HepG2 (cell line): ENCODE data around the gene SMIM1. TPM values are rescaled to one million over a fixed set of nuclear protein-coding genes. Genes with fewer than 3 reads are reported as not detected.
A peak's percentile ranks its signal among the peaks of the same experiment; 100 is the strongest.

Experiments
- ATAC-seq: fragments of 200-7000 bp; cut with Tn5 transposase; 3 replicates; pipeline ENCODE4 v1.9.1; 2020; ENCODE audit warnings: mild to moderate bottlenecking, moderate library complexity
- BruUV-seq: library from RNA; stranded (reverse); fragments of 400-500 nt; replicated peaks from 2 replicates; lab custom pipeline; 2021; lab: Mats Ljungman, UMichigan
- CTCF ChIA-PET: fragments of 300-600 bp; formaldehyde crosslinking; extraction: SDS; loops from one replicate; lab custom pipeline; 2021; ENCODE audit warnings: low total read pairs, inconsistent platforms, low intra/inter-chr PET ratio; lab: Yijun Ruan, JAX
- POLR2A ChIA-PET: fragments of 350-600 bp; sonication (Branson Sonifier 250); formaldehyde crosslinking; loops from one replicate; lab custom pipeline; 2020; ENCODE audit warnings: antibody characterized with exemption, inconsistent platforms; lab: Yijun Ruan, JAX
- DNase-seq: peaks from one replicate; pipeline ENCODE4 v3.0.0-alpha.2; 2015; ENCODE audit warnings: low spot score
- FAIRE-seq: peaks from 3 replicates; lab custom pipeline; 2011; peaks lifted over from hg19 to GRCh38; lab: Jason Lieb, UNC
- H2AFZ ChIP-seq: one replicate; pipeline ENCODE4 v1.6.1; 2011; ENCODE audit warnings: low read length, inconsistent platforms
- H3K27ac ChIP-seq: fragments of 300-600 bp; 3 replicates; pipeline ENCODE4 v1.8.0; 2011; ENCODE audit warnings: mixed run types, mild to moderate bottlenecking, mixed read lengths, low read length, inconsistent platforms; ENCODE audit not compliant: insufficient read depth; ENCODE audit errors: extremely low read length
- H3K27me3 ChIP-seq, 2 experiments: fragments of 200-600 bp in 1 of 2; 2 replicates in 1 of 2; 3 replicates in 1 of 2; pipeline versions ENCODE4 v1.6.0 to v1.8.0; 2011; ENCODE audit warnings: low read length in 2 of 2, mild to moderate bottlenecking in 2 of 2, moderate library complexity in 2 of 2, inconsistent platforms in 1 of 2; ENCODE audit not compliant: insufficient read depth in 2 of 2, control insufficient read depth in 1 of 2
- H3K36me3 ChIP-seq, 2 experiments: fragments of 200-600 bp in 1 of 2; replicated peaks in 1 of 2; 2 replicates in 1 of 2; 3 replicates in 1 of 2; pipeline versions ENCODE4 v1.5.1 to v1.8.0; 2011; ENCODE audit warnings: low read length in 2 of 2, inconsistent platforms in 1 of 2; ENCODE audit not compliant: insufficient read depth in 2 of 2, control insufficient read depth in 1 of 2
- H3K4me1 ChIP-seq: 2 replicates; pipeline ENCODE4 v1.5.1; 2012; ENCODE audit warnings: low read length, inconsistent platforms; ENCODE audit not compliant: insufficient read depth
- H3K4me2 ChIP-seq: 2 replicates; pipeline ENCODE4 v1.6.0; 2011; ENCODE audit warnings: low read depth, low read length, inconsistent platforms
- H3K4me3 ChIP-seq, 3 experiments: fragments of 200-600 bp in 1 of 3; sonication (generic), shearing (Covaris generic) in 1 of 3; replicated peaks in 1 of 3; 2 replicates each; pipeline ENCODE4 v1.5.1; 2011 to 2016; ENCODE audit warnings: low read length in 3 of 3, inconsistent platforms in 2 of 3, low read depth in 2 of 3, mild to moderate bottlenecking in 2 of 3, control low read depth in 1 of 3, mixed read lengths in 1 of 3; ENCODE audit not compliant: insufficient read depth in 1 of 3
- H3K79me2 ChIP-seq: one replicate; pipeline ENCODE4 v1.6.1; 2011; ENCODE audit warnings: low read length, inconsistent platforms; ENCODE audit not compliant: insufficient read depth
- H3K9ac ChIP-seq: 2 replicates; pipeline ENCODE4 v1.6.0; 2011; ENCODE audit warnings: mild to moderate bottlenecking, low read depth, low read length, inconsistent platforms; ENCODE audit not compliant: insufficient read depth
- H3K9me3 ChIP-seq: 2 replicates; pipeline ENCODE4 v1.5.1; 2012; ENCODE audit warnings: mild to moderate bottlenecking, low read length
- H4K20me1 ChIP-seq: 2 replicates; pipeline ENCODE4 v1.6.0; 2011; ENCODE audit warnings: inconsistent platforms, mild to moderate bottlenecking, low read length, moderate library complexity; ENCODE audit not compliant: insufficient read depth
- GZF1 ChIP-seq: sonication (generic); formaldehyde crosslinking; IDR thresholded peaks from 2 replicates; pipeline ENCODE4 v1.5.1; 2020; ENCODE audit warnings: mild to moderate bottlenecking, missing genetic modification reagents
- HIVEP1 ChIP-seq: sonication (generic); formaldehyde crosslinking; IDR thresholded peaks from 2 replicates; pipeline ENCODE4 v1.4.0; 2020; ENCODE audit warnings: mild to moderate bottlenecking, missing genetic modification reagents
- HOXA3 ChIP-seq: sonication (generic); formaldehyde crosslinking; IDR thresholded peaks from 2 replicates; pipeline ENCODE4 v1.5.0; 2020; ENCODE audit warnings: missing genetic modification reagents
- JARID2 ChIP-seq: sonication (generic); formaldehyde crosslinking; IDR thresholded peaks from 2 replicates; pipeline ENCODE4 v1.8.1; 2023; ENCODE audit warnings: missing genetic modification reagents, inconsistent platforms; ENCODE audit not compliant: insufficient replicate concordance
- KLF16 ChIP-seq, 2 experiments: sonication (generic) in 1 of 2; formaldehyde crosslinking in 1 of 2; IDR thresholded peaks; 2 replicates each; pipeline versions ENCODE4 v1.6.1 to v1.8.0; 2016 to 2023; ENCODE audit warnings: missing genetic modification reagents in 2 of 2, missing compliant biosample characterization in 1 of 2
- KLF9 ChIP-seq: IDR thresholded peaks from 2 replicates; pipeline ENCODE4 v1.6.1; 2016; ENCODE audit warnings: low read depth
- NCOR1 ChIP-seq: fragments of 200-600 bp; sonication (generic); IDR thresholded peaks from 2 replicates; pipeline ENCODE4 v1.7.0; 2017; ENCODE audit warnings: antibody characterized with exemption, low read length, borderline replicate concordance
- NR2F6 ChIP-seq, 2 experiments: IDR thresholded peaks; 2 replicates each; pipeline ENCODE4 v1.6.1; 2016; ENCODE audit warnings: antibody characterized with exemption in 1 of 2, mild to moderate bottlenecking in 1 of 2
- PCBP2 ChIP-seq: fragments of 200-400 bp; formaldehyde crosslinking; optimal IDR thresholded peaks from 2 replicates; pipeline ENCODE3; 2018; ENCODE audit warnings: low read length, low read depth; ENCODE audit not compliant: poor library complexity, severe bottlenecking
- RAD21 ChIP-seq: fragments of 450-650 bp; formaldehyde crosslinking; IDR thresholded peaks from 2 replicates; pipeline ENCODE4 v1.5.0; 2020; ENCODE audit warnings: mild to moderate bottlenecking
- SKIL ChIP-seq: sonication (generic); formaldehyde crosslinking; IDR thresholded peaks from 2 replicates; pipeline ENCODE4 v1.8.0; 2022; ENCODE audit warnings: missing genetic modification reagents, mild to moderate bottlenecking, moderate library complexity, borderline replicate concordance
- SPEN ChIP-seq: sonication (generic); formaldehyde crosslinking; IDR thresholded peaks from 2 replicates; pipeline ENCODE4 v1.5.1; 2020; ENCODE audit warnings: low read depth, mild to moderate bottlenecking, missing genetic modification reagents
- ZBTB42 ChIP-seq: sonication (generic); formaldehyde crosslinking; IDR thresholded peaks from 2 replicates; pipeline ENCODE4 v1.5.0; 2020; ENCODE audit warnings: mild to moderate bottlenecking, missing genetic modification reagents
- ZNF251 ChIP-seq: sonication (generic); formaldehyde crosslinking; IDR thresholded peaks from 2 replicates; pipeline ENCODE4 v1.9.0; 2021; ENCODE audit warnings: mild to moderate bottlenecking, missing genetic modification reagents
- ZNF281 ChIP-seq: sonication (generic); formaldehyde crosslinking; IDR thresholded peaks from 2 replicates; pipeline ENCODE4 v1.4.0; 2020; ENCODE audit warnings: missing genetic modification reagents, borderline replicate concordance
- ZNF296 ChIP-seq: sonication (generic); formaldehyde crosslinking; conservative IDR thresholded peaks from 2 replicates; pipeline ENCODE4 v1.5.0; 2020; ENCODE audit warnings: mild to moderate bottlenecking, missing genetic modification reagents
- ZNF678 ChIP-seq: sonication (generic); formaldehyde crosslinking; IDR thresholded peaks from 2 replicates; pipeline ENCODE4 v1.4.0; 2020; ENCODE audit warnings: mild to moderate bottlenecking, missing genetic modification reagents
- ZNF772 ChIP-seq: sonication (generic); formaldehyde crosslinking; IDR thresholded peaks from 2 replicates; pipeline ENCODE4 v1.5.0; 2020; ENCODE audit warnings: mild to moderate bottlenecking, missing genetic modification reagents
- WGBS: methylation state at CpG from one replicate; pipeline ENCODE4 v1.1.6; 2017; ENCODE audit warnings: low lambda C conversion rate; 5-methylcytosine and 5-hydroxymethylcytosine counted together
- in situ Hi-C: cut with HindIII; loops from 2 replicates; pipeline ENCODE4 v1.10.0; 2017; ENCODE audit warnings: low pct_unique_long_range_greater_than_20kb; ENCODE audit not compliant: extremely low pct_ligation_motif_present
- intact Hi-C: fragments of 100-400 bp; cut with micrococcal nuclease; formaldehyde crosslinking; loops from one replicate; pipeline ENCODE4 v1.10.0; 2022; ENCODE audit not compliant: unreplicated experiment
- polyA plus RNA-seq, 8 experiments: library from polyadenylated mRNA; depleted of rRNA in 3 of 8; stranded (reverse) in 7 of 8; unstranded in 1 of 8; fragments of >200 nt; fragmentation: Illumina TruSeq in 4 of 8; extraction: Trizol in 4 of 8; gene quantifications; 2 replicates each; pipeline versions ENCODE4 v1.2.1 to v1.2.3, GENCODE V29; 2011 to 2016; ENCODE audit warnings: low read depth in 4 of 8, missing spikeins in 1 of 8, mixed read lengths in 1 of 8; ENCODE audit not compliant: insufficient read depth in 1 of 8
- total RNA-seq, 5 experiments: library from RNA; depleted of rRNA; stranded (reverse); fragments of >200 nt; fragmentation: Illumina TruSeq; extraction: Trizol; gene quantifications; 2 replicates each; pipeline ENCODE4 v1.2.3, GENCODE V29; 2016; ENCODE audit warnings: low read depth in 1 of 5

Gene SMIM1
- total and polyA plus RNA-seq, 2 of the 13 experiments (the other 11 are each of a cell fraction or from before 2014, with no cell fraction given): 12.4 to 56.3 TPM

- BruUV-seq: TSS peak; percentile 62
- Histone ChIP-seq H3K9ac (peak overlapping the region; percentile 79), H2AFZ (no peak overlapping the region), H3K4me2 (peak overlapping the region; percentile 92), H3K27me3 (no peaks in the 10 kb centered on the region; a peak in 2 of 5 replicates), H4K20me1 (no peaks in the 10 kb centered on the region), H3K4me1 (peaks cover 62% of the 10 kb centered on the region), H3K27ac (peak overlapping the region; percentile 86), H3K79me2 (peaks cover 18% of the 10 kb centered on the region), H3K4me3 (peak overlapping the region; percentile 57 to 81 (median 77)), H3K36me3 (no peaks in the 10 kb centered on the region), H3K9me3 (no peaks in the 10 kb centered on the region)
- ATAC-seq: peak; percentile 62
- WGBS: 35% methylated on average over 15 of the region's 32 CpGs
- intact Hi-C loops (loop anchor here (10.0 kb wide), 1 partner anchor 133 kb away; the partner anchor contains the start of gene C1orf174), in situ Hi-C loops (no loop called here)
- POLR2A ChIA-PET: interaction anchor here (0.6 to 2.0 kb wide), 19 partner anchors 10 to 432 kb away, joined by 3 to 15 read pairs (median 3); partner anchors contain the start of genes C1orf174, CCDC27 and LRRC47
- DNase-seq: peak; percentile 85
- CTCF ChIA-PET: no interaction called here
- peak; percentile 40 for FAIRE-seq
- TF ChIP-seq ZNF772 (CRISPR knock-in tag): no peak
- TF ChIP-seq ZBTB42 (CRISPR knock-in tag): no peak
- no peak for TF ChIP-seq NCOR1
- TF ChIP-seq ZNF678 (CRISPR knock-in tag): no peak
- TF ChIP-seq KLF16 (CRISPR knock-in tag; IDR thresholded peaks at IDR 0.05): 0 out of 4 replicates have a peak, but pooled peaks of 1 of the 2 experiments have one; percentile 66
- TF ChIP-seq HOXA3 (CRISPR knock-in tag): no peak
- TF ChIP-seq SPEN (CRISPR knock-in tag): no peak
- TF ChIP-seq HIVEP1 (CRISPR knock-in tag): peak; percentile 86
- TF ChIP-seq SKIL (CRISPR knock-in tag): no peak
- TF ChIP-seq JARID2 (CRISPR knock-in tag): no peak
- no peak for TF ChIP-seq ZNF251
- TF ChIP-seq RAD21 (CRISPR knock-in tag): peak; percentile 26; the same call in 1 of the 2 replicates
- no peak for TF ChIP-seq PCBP2
- no peak for TF ChIP-seq KLF9 (CRISPR knock-in tag)
- TF ChIP-seq ZNF281: peak; percentile 44; the same call in 1 of the 2 replicates
- peak; percentile 52 for TF ChIP-seq NR2F6 (IDR thresholded peaks at IDR 0.05)
- TF ChIP-seq NR2F6 (CRISPR knock-in tag; IDR thresholded peaks at IDR 0.05): peak; percentile 36; the same call in 1 of the 2 replicates
- no peak for TF ChIP-seq GZF1 (CRISPR knock-in tag)
- TF ChIP-seq ZNF296 (CRISPR knock-in tag): 0 out of 2 replicates have a peak, but pooled peaks have one; percentile 26
These were observed 1.2 kb upstream of the SMIM1 start for GRCh38 chr1:3771108-3772026.
